ENCODE results near the gene BCL11B.
A peak's percentile ranks its signal among the peaks of the same experiment; 100 is the strongest.

BCL11B gene

GRCh38 chr14:99134516-99135046 lies 137.4 kb downstream of the BCL11B start:
- peak overlapping the region; percentile 75 for H3K27ac ChIP-seq
- TF ChIP-seq, protein P1, sequence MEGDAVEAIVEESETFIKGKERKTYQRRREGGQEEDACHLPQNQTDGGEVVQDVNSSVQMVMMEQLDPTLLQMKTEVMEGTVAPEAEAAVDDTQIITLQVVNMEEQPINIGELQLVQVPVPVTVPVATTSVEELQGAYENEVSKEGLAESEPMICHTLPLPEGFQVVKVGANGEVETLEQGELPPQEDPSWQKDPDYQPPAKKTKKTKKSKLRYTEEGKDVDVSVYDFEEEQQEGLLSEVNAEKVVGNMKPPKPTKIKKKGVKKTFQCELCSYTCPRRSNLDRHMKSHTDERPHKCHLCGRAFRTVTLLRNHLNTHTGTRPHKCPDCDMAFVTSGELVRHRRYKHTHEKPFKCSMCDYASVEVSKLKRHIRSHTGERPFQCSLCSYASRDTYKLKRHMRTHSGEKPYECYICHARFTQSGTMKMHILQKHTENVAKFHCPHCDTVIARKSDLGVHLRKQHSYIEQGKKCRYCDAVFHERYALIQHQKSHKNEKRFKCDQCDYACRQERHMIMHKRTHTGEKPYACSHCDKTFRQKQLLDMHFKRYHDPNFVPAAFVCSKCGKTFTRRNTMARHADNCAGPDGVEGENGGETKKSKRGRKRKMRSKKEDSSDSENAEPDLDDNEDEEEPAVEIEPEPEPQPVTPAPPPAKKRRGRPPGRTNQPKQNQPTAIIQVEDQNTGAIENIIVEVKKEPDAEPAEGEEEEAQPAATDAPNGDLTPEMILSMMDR (conservative IDR thresholded peaks at IDR 0.05; ENCODE audit: low read depth) = no peak
- CTCF ChIA-PET = interaction anchor here (0.6 kb wide), 1 partner anchor 8 kb away, joined by 7 read pairs; no protein-coding TSS in a partner anchor
- DNase-seq (ENCODE audit: low spot score) = no peak
- POLR2A ChIA-PET (ENCODE audit: low non-redundant PET) = no interaction called here

GRCh38 chr14:99133636-99134515 lies 138.1 kb downstream of the BCL11B start:
- no peak for DNase-seq (ENCODE audit: low spot score)
- TF ChIP-seq, protein P1 (conservative IDR thresholded peaks at IDR 0.05; ENCODE audit: low read depth) = no peak
- POLR2A ChIA-PET (ENCODE audit: low non-redundant PET) = no interaction called here
- CTCF ChIA-PET = interaction anchor here (0.6 kb wide), 1 partner anchor 9 kb away, joined by 7 read pairs; no protein-coding TSS in a partner anchor
- peak overlapping the region; percentile 75 for H3K27ac ChIP-seq

DNA sequence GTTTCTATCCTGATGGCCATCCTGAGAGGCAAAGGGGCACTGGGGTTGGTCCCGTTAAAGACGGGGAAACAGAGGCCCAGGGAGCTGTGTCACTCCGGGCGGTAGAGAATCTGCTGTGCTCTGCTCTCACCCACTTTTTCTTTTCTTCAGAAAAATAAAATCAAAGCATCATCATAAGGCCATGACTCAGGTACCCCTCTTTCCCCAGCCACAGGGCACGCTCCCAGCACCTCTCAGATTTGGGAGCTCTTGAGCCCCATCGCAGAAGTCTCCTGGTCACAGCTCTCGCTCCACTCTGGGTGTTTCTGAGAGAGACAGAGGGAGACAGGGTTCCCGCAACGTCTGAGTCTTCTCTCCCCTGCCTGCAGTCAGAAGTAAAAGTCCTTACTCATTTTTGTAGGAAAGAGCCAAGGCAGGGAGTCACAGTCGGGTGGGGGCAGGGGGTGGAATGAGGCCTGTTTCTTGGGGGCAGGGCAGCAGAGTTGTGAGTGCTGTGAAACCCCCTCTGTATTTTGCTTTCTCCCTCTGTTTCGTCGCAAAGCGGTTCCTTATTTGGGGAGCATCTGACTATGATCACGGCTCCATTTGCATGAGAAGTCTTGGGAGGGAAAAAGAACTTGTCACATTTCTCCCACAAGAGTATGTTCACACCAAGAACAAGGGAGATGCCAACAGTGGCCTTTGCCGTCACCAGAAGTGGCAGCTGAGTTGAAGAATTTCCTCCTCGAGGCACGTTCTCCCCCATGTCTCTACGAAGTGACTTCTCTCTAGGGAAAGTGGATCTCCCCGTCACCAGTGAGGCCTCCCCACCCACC lies 139.0 kb downstream of the BCL11B start:
- ChIA-PET CTCF (no interaction called here), POLR2A (ENCODE audit: low non-redundant PET) (no interaction called here)
- TF ChIP-seq, protein P1 (conservative IDR thresholded peaks at IDR 0.05; ENCODE audit: low read depth) = no peak
- peak overlapping the region; percentile 75 for H3K27ac ChIP-seq
- DNase-seq (ENCODE audit: low spot score) = no peak

GRCh38 chr14:99131632-99132271 lies 140.2 kb downstream of the BCL11B start:
- TF ChIP-seq, protein P1 (conservative IDR thresholded peaks at IDR 0.05; ENCODE audit: low read depth) = no peak
- CTCF ChIA-PET = no interaction called here
- no peak for DNase-seq (ENCODE audit: low spot score)
- POLR2A ChIA-PET (ENCODE audit: low non-redundant PET) = no interaction called here
- no peak overlapping the region for H3K27ac ChIP-seq

DNA sequence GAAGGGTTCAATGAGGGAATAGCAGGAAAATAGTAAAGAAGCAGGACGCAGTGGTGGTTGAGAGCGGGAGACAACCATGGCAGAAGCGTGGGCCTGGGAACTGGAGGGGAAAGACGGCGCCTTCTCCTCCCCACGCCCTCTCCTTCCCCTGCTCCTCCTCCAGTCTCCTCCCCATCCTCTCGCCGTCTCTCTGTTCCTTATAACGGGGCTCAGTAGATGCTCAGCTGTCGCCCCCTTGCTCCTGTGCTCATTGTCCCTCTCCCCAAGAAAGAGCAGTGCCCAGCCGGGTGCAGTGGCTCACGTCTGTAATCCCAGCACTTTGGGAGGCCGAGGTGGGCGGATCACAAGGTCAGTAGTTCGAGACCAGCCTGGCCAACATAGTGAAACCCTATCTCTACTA lies 142.0 kb downstream of the BCL11B start:
- ChIA-PET POLR2A (ENCODE audit: low non-redundant PET) (no interaction called here), CTCF (no interaction called here)
- TF ChIP-seq, protein P1 (conservative IDR thresholded peaks at IDR 0.05; ENCODE audit: low read depth) = no peak
- no peak overlapping the region for H3K27ac ChIP-seq
- no peak for DNase-seq (ENCODE audit: low spot score)

- POLR2A ChIA-PET (ENCODE audit: low non-redundant PET) = no interaction called here
- TF ChIP-seq, protein P1 (conservative IDR thresholded peaks at IDR 0.05; ENCODE audit: low read depth) = no peak
- H3K27ac ChIP-seq = peak overlapping the region; percentile 72
- DNase-seq (ENCODE audit: low spot score) = no peak
- CTCF ChIA-PET = no interaction called here
These were observed 142.7 kb downstream of the BCL11B start for GRCh38 chr14:99129211-99129696.
